GM12878 (cell line): ENCODE data around the gene ACACA. TPM values are rescaled to one million over a fixed set of nuclear protein-coding genes. Genes with fewer than 3 reads are reported as not detected.

ENCODE experiments used
- ATAC-seq: fragments of 200-7000 bp; cut with Tn5 transposase; 3 replicates; pipeline ENCODE4 v1.9.1; 2020; ENCODE audit warnings: mild to moderate bottlenecking, moderate library complexity
- BruUV-seq: library from RNA; stranded (reverse); fragments of 400-500 nt; replicated peaks from 2 replicates; lab custom pipeline; 2021; lab: Mats Ljungman, UMichigan
- CTCF ChIA-PET: fragments of 300-600 bp; sonication (Branson Sonifier 250); formaldehyde crosslinking; extraction: SDS; loops from one replicate; lab custom pipeline; 2021; ENCODE audit warnings: inconsistent platforms; lab: Yijun Ruan, JAX
- POLR2A ChIA-PET: fragments of 350-600 bp; formaldehyde crosslinking; extraction: SDS; loops from one replicate; lab custom pipeline; 2021; ENCODE audit warnings: inconsistent platforms; lab: Charles Lee
- RAD21 ChIA-PET: fragments of 300-600 bp; sonication (Branson Sonifier 250); formaldehyde crosslinking; loops from one replicate; lab custom pipeline; 2023; ENCODE audit warnings: antibody characterized with exemption; ENCODE audit not compliant: unreplicated experiment; lab: Charles Lee
- SMC1A ChIA-PET: fragments of 300-600 bp; sonication (Branson Sonifier 250); formaldehyde crosslinking; loops from one replicate; lab custom pipeline; 2023; ENCODE audit not compliant: unreplicated experiment, uncharacterized antibody; lab: Charles Lee
- DNase-seq: peaks from one replicate; pipeline ENCODE4 v3.0.0-alpha.2; 2011; ENCODE audit warnings: low read depth, low spot score
- FAIRE-seq: peaks from 3 replicates; lab custom pipeline; 2011; peaks lifted over from hg19 to GRCh38; lab: Jason Lieb, UNC
- H2AFZ ChIP-seq: 2 replicates; pipeline ENCODE4 v1.6.0; 2011; ENCODE audit warnings: low read depth, low read length, control low read depth; ENCODE audit not compliant: control insufficient read depth
- H3K27ac ChIP-seq: 2 replicates; pipeline ENCODE4 v1.5.1; 2011; ENCODE audit warnings: control low read depth; ENCODE audit not compliant: control insufficient read depth, insufficient read depth
- H3K27me3 ChIP-seq, 2 experiments: replicated peaks in 1 of 2; 2 replicates each; pipeline versions ENCODE4 v1.6.0 to v1.6.1; 2011; ENCODE audit warnings: low read length in 1 of 2; ENCODE audit not compliant: control insufficient read depth in 2 of 2, insufficient read depth in 2 of 2
- H3K36me3 ChIP-seq, 2 experiments: 2 replicates each; pipeline ENCODE4 v1.5.1; 2011; ENCODE audit warnings: low read length in 1 of 2; ENCODE audit not compliant: control insufficient read depth in 2 of 2, insufficient read depth in 2 of 2
- H3K4me1 ChIP-seq: 2 replicates; pipeline ENCODE4 v1.6.1; 2011; ENCODE audit warnings: mild to moderate bottlenecking, low read length, moderate library complexity, mixed read lengths; ENCODE audit not compliant: control insufficient read depth, insufficient read depth
- H3K4me2 ChIP-seq: 2 replicates; pipeline ENCODE4 v1.6.0; 2011; ENCODE audit warnings: control low read depth; ENCODE audit not compliant: control insufficient read depth, insufficient read depth
- H3K4me3 ChIP-seq: fragments of 200-600 bp; sonication (generic); 2 replicates; pipeline ENCODE4 v1.5.1; 2016
- H3K79me2 ChIP-seq: 2 replicates; pipeline ENCODE4 v1.6.0; 2011; ENCODE audit warnings: low read length; ENCODE audit not compliant: control insufficient read depth, insufficient read depth
- H3K9ac ChIP-seq: 2 replicates; pipeline ENCODE4 v1.8.0; 2011; ENCODE audit warnings: low read length, control low read depth, mixed read lengths; ENCODE audit not compliant: control insufficient read depth, insufficient read depth
- H3K9me3 ChIP-seq: replicated peaks from 3 replicates; pipeline ENCODE4 v1.5.1; 2011; ENCODE audit warnings: mild to moderate bottlenecking, low read length; ENCODE audit not compliant: control insufficient read depth, insufficient read depth
- H4K20me1 ChIP-seq: 2 replicates; pipeline ENCODE4 v1.6.0; 2011; ENCODE audit not compliant: control insufficient read depth, insufficient read depth
- ASH2L ChIP-seq: fragments of 300-600, 200-600 bp; sonication (generic); IDR thresholded peaks from 2 replicates; pipeline ENCODE4 v1.6.1; 2017; ENCODE audit warnings: low read depth, mild to moderate bottlenecking, borderline replicate concordance
- BMI1 ChIP-seq: fragments of 450-650 bp; IDR thresholded peaks from 2 replicates; pipeline ENCODE4 v1.6.1; 2016; ENCODE audit warnings: mild to moderate bottlenecking, moderate library complexity, borderline replicate concordance
- HDAC2 ChIP-seq: fragments of 200-600 bp; sonication (generic); IDR thresholded peaks from 2 replicates; pipeline ENCODE4 v1.6.1; 2017
- MEF2B ChIP-seq: fragments of 450-650 bp; IDR thresholded peaks from 2 replicates; pipeline ENCODE4 v1.6.1; 2018; ENCODE audit warnings: mild to moderate bottlenecking, moderate library complexity; ENCODE audit not compliant: partially characterized antibody, poor library complexity, severe bottlenecking
- NKRF ChIP-seq: fragments of 450-650 bp; conservative IDR thresholded peaks from 2 replicates; pipeline ENCODE4 v1.6.1; 2017; ENCODE audit warnings: mild to moderate bottlenecking, moderate library complexity
- RB1 ChIP-seq: fragments of 450-650 bp; formaldehyde crosslinking; IDR thresholded peaks from 2 replicates; pipeline ENCODE4 v1.6.1; 2017; ENCODE audit warnings: mild to moderate bottlenecking, borderline replicate concordance
- SMAD1 ChIP-seq: fragments of 450-650 bp; IDR thresholded peaks from 2 replicates; pipeline ENCODE4 v1.6.1; 2018; ENCODE audit warnings: mild to moderate bottlenecking, low read depth; ENCODE audit not compliant: partially characterized antibody
- SMC3 ChIP-seq: IDR thresholded peaks from 2 replicates; pipeline ENCODE4 v1.6.1; 2011; ENCODE audit warnings: low read length, improper control_type of control experiment, borderline replicate concordance
- TCF3 ChIP-seq: IDR thresholded peaks from 2 replicates; pipeline ENCODE4 v1.6.1; 2012; ENCODE audit warnings: low read depth, mild to moderate bottlenecking, low read length, borderline replicate concordance; ENCODE audit not compliant: insufficient read depth
- WGBS: methylation state at CpG from one replicate; pipeline ENCODE4 v1.1.6; 2016; ENCODE audit warnings: low lambda C conversion rate; ENCODE audit not compliant: insufficient replicate concordance, insufficient coverage; ENCODE audit errors: missing lambda C conversion rate; 5-methylcytosine and 5-hydroxymethylcytosine counted together
- in situ Hi-C: fragments of 300-500 bp; cut with MboI; formaldehyde crosslinking; loops from 9 replicates; pipeline ENCODE4 v1.14.3; 2018; ENCODE audit warnings: mixed read lengths
- intact Hi-C: fragments of 100-400 bp; cut with micrococcal nuclease; formaldehyde crosslinking; loops from one replicate; pipeline ENCODE4 v1.14.2; 2022; ENCODE audit not compliant: unreplicated experiment
- polyA plus RNA-seq, 11 experiments: library from polyadenylated mRNA; depleted of rRNA in 4 of 11; unstranded in 6 of 11; stranded (reverse) in 5 of 11; fragments of >200 nt; fragmentation: Nextera tagmentation in 4 of 11; fragmentation: Illumina TruSeq in 1 of 11; extraction: Ambion mirVana in 4 of 11; extraction: Trizol in 1 of 11; gene quantifications; 1 replicate in 1 of 11; 2 replicates in 10 of 11; pipeline versions ENCODE4 v1.2.1 to v1.2.3, GENCODE V29; 2011 to 2016; ENCODE audit warnings: inconsistent platforms in 2 of 11, missing spikeins in 2 of 11, low read depth in 1 of 11
- total RNA-seq, 4 experiments: library from RNA; depleted of rRNA in 3 of 4; stranded (reverse); fragments of >200 nt in 3 of 4; fragmentation: Illumina TruSeq in 1 of 4; extraction: Trizol in 1 of 4; gene quantifications; 2 replicates each; pipeline versions ENCODE4 v1.2.1 to v1.2.3, GENCODE V29; 2013 to 2021

Gene ACACA
- total and polyA plus RNA-seq, 10 of the 15 experiments (the other 5 are each of a cell fraction or from before 2014, with no cell fraction given), result 12.9 to 74.2 (median 32.0) TPM

GRCh38 chr17:37098910-37099664 is 307.5 kb downstream of the ACACA start:
- Histone ChIP-seq H3K4me1 (no peaks in the 10 kb centered on the region), H3K36me3 (peaks cover 18 to 21% of the 10 kb centered on the region in 2 experiments; a peak in 3 of 4 replicates), H3K9ac (no peak overlapping the region), H3K79me2 (no peaks in the 10 kb centered on the region), H3K27me3 (no peaks in the 10 kb centered on the region), H3K4me2 (no peak overlapping the region), H3K4me3 (no peak overlapping the region), H4K20me1 (no peaks in the 10 kb centered on the region), H3K9me3 (no peaks in the 10 kb centered on the region), H3K27ac (no peak overlapping the region), H2AFZ (no peak overlapping the region)
- RAD21 ChIA-PET, result no interaction called here
- FAIRE-seq, result no peak
- WGBS, result over 99% methylated on average over 8 of the region's 9 CpGs
- POLR2A ChIA-PET, result no interaction called here
- CTCF ChIA-PET, result interaction anchor here (0.6 to 1.0 kb wide), 2 partner anchors 13 to 124 kb away, joined by 3 read pairs; no protein-coding TSS in a partner anchor
- TF ChIP-seq SMC3 (no peak), NKRF (no peak), TCF3 (no peak), SMAD1 (no peak), ASH2L (no peak), RB1 (no peak), HDAC2 (no peak), MEF2B (no peak), BMI1 (no peak)
- no peak for ATAC-seq
- no peak for DNase-seq
- SMC1A ChIA-PET, result no interaction called here
- intact Hi-C loops, result no loop called here
- in situ Hi-C loops, result no loop called here
- no TSS peak for BruUV-seq
